Epithelial cell of esophagus (primary cell): ENCODE results near the gene RAB3D.
"Not testable (repeated sequence)": the region's sequence is repeated elsewhere in the genome, so short reads cannot be mapped to it uniquely, and the experiment has no call there.

Experiments
- DNase-seq: peaks from one replicate; pipeline ENCODE4 v3.0.0; 2010; ENCODE audit warnings: low read depth
- H3K4me3 ChIP-seq: 2 replicates; pipeline ENCODE4 v1.5.1; 2011; ENCODE audit warnings: mild to moderate bottlenecking, low read length, control low read depth
- TF ChIP-seq, protein P1 (sequence below): IDR thresholded peaks from 2 replicates; pipeline ENCODE4 v1.5.1; 2011; ENCODE audit warnings: low read depth, mild to moderate bottlenecking, low read length, control low read depth, inconsistent platforms; ENCODE audit not compliant: insufficient read depth; ENCODE audit errors: missing control alignments

RAB3D gene

DNA sequence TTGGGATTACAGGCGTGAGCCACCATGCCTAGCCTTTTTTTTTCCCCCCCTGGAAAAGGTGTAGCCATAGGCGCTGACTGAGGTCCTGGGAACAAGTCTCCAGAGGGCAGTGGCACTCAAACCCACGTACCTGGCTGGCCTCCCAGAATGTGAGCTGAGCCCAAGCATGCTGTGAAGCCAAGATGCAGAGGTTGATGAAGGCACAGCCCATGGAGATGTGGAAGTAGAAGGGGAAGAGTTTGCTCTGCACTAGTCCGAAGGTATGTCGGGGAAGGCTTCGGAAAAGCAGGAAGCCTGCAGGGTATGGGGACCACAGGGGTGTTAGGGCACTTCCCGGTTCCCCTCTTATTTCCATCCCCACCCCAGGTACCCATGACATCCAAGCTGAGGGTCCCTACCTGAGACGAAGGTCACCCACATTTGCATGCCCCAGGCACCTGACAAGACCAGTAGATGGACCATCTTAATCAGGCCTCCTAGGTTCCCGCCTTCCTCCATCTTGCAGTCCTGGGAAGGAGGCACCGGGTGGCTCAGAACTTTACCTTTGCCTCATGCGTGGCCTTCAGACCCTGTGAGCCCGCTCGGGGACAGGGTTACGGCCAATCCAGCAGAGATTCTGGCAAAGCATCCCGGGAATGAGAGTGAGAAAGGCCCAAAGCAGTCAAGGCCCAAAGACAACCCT lies 5.8 kb upstream of the RAB3D start:
- peak overlapping the region; percentile 85 for H3K4me3 ChIP-seq
- TF ChIP-seq, protein P1, sequence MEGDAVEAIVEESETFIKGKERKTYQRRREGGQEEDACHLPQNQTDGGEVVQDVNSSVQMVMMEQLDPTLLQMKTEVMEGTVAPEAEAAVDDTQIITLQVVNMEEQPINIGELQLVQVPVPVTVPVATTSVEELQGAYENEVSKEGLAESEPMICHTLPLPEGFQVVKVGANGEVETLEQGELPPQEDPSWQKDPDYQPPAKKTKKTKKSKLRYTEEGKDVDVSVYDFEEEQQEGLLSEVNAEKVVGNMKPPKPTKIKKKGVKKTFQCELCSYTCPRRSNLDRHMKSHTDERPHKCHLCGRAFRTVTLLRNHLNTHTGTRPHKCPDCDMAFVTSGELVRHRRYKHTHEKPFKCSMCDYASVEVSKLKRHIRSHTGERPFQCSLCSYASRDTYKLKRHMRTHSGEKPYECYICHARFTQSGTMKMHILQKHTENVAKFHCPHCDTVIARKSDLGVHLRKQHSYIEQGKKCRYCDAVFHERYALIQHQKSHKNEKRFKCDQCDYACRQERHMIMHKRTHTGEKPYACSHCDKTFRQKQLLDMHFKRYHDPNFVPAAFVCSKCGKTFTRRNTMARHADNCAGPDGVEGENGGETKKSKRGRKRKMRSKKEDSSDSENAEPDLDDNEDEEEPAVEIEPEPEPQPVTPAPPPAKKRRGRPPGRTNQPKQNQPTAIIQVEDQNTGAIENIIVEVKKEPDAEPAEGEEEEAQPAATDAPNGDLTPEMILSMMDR, result no peak
- DNase-seq, result no peak

DNA sequence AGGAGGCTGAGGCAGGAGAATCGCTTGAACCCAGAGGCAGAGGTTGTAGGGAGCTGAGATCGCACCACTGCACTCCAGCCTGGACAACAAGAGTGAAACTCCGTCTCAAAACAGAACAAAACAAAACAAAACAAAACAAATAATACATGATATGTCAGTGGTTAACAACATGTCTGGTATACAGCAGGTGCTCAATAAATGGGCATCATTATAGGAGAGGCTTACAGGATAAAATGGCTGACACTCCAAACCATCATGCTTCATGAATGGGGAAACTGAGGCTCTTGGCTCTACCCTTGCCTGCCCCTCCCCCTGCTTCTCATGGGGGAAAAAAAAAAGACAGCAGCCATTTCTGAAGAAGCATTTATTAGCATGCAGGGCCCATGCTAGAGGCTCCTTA lies 3.0 kb upstream of the RAB3D start:
- no peak overlapping the region for H3K4me3 ChIP-seq
- TF ChIP-seq, protein P1, result no peak
- no peak for DNase-seq

DNA sequence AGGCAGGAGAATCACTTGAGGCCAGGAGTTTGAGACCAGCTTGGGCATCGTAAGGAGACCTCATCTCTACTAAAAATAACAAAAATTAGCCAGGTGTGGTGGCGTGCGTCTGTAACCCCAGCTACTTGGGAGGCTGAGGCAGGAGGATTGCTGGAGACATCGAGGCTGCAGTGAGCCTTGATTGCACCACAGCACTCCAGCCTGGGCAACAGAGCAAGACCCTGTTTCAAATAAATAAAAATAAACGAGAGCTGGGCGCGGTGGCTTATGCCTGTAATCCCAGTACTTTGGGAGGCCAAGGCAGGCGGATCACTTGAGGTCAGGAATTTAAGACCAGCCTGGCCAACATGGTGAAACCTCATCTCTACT lies 626 bp upstream of the RAB3D start:
- H3K4me3 ChIP-seq, DNase-seq: not testable (repeated sequence)

DNA sequence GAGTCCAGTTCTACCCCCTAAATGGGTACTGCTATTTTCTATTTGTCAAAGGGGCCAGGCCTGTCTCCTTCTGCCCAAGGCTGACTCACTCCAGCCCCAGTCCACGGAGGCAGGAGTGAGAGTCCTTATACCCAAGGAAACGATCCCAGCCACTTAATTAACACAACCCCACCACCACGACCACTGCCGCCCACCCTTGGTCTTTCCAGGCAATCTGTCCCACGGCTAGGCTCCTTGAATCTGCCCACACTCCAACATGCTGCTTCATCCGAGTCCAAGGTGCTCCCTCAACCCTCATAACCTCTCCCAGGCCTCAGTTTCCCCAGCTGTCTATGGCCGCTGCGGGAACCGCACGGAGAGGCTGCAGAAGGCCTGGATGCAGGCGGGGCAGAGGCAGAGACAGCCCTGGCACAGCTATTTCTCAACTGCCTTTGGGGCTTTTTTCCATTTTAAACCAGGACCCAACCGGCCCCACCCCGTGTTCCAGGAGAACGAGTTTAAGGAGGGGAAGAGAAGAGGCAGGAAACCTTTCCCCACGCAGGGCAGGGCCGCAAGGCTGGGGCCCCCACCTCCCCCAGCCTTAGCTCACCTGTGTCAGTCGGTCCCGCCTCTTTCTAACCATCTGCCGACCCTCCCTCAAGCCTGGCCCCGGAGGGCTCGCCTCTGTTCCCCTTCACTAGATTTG lies 746 bp downstream of the RAB3D start:
- peak; percentile 79 for DNase-seq
- peak overlapping the region; percentile 67 for H3K4me3 ChIP-seq
- TF ChIP-seq, protein P1, result no peak

DNA sequence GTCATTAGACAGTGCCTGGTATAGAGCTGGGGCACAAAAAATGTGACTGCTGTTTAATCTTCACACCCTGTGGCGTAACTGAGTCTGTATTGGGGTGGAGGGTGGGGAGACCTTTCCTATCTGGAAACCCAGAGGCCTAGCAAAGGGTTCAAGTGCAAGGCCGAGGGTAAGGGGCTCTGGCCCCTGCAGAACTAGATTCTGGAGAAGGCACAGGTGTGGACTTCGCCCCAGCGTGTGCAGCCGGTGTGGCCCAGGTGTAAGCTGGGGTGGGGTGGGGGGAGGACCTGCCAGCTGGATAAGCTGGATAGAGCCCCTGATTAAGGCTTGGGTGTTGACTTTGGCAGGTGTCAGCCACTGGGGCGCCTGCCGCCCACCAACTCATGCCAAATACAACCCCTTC lies 1.3 kb downstream of the RAB3D start:
- no peak for DNase-seq
- peak overlapping the region; percentile 67 for H3K4me3 ChIP-seq
- TF ChIP-seq, protein P1, result no peak

DNA sequence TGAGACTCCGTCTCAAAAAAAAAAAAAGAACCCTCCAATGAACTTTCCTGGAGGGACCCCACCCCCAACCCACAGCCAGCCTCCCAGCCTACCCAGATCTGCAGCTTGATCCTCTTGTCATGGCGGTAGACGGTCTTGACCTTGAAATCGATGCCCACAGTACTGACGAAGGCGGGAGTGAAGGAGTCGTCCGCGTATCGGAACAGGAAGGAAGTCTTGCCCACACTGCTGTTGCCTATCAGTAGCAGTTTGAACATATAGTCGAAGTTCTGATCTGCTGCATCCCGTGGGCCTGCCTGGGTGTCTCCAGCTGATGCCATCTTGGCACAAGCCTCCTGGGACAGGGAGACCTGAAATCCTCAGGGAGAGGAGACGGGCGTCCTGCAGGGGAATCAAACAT lies 2.4 kb downstream of the RAB3D start:
- TF ChIP-seq, protein P1, result no peak
- DNase-seq, result no peak
- no peak overlapping the region for H3K4me3 ChIP-seq

DNA sequence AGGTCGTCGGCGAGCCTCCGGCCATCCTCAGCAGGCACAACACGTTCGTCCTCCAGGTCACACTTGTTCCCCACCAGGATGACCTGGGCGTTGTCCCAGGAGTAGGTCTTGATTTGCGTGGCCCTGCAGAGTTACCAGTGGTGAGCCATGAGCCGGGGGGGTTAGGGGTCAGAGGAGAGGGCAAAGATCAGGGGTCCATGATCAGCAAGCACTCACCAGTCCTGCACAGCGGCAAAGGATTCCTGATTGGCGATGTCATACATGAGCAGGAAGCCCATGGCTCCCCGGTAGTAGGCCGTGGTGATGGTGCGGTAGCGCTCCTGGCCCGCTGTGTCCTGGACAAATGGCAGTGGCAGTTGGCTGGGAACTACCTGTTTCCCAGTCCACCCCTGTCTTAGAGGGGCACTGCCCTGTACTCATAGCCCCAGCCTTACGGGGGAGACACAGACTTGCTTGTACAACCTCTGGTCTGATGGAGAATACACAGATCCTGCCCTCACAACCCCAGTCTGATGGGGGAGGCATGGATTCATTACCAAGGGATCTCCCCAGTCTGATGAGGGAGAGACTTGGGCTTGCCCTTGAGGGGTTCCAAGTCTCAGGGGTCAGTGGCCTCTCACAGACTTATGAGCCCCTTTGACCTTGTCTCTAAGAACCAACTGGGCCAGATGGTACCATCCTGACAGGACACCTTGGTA lies 3.9 kb downstream of the RAB3D start:
- no peak overlapping the region for H3K4me3 ChIP-seq
- DNase-seq, result no peak
- TF ChIP-seq, protein P1, result no peak

DNA sequence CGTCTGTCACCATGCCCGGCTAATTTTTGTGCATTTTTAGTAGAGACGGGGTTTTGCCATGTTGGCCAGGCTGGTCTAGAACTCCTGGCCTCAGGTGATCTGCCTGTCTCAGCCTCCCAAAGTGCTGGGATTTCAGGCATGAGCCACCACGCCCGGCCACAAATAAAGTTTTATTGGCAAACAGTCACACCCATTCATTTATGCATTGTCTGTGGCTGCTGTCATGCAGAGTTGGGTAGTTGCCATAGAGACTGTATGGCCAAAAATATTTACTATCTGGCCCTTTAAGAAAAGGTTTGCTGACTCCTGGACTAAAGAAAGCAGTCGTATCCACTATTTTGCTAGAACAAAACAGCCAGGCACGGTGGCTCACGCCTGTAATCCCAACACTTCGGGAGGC lies 5.6 kb downstream of the RAB3D start:
- not testable (repeated sequence) for DNase-seq, H3K4me3 ChIP-seq
